K562 (cell line): Measurements from ENCODE around the gene THADA. TPM values are rescaled to one million over a fixed set of nuclear protein-coding genes. Genes with fewer than 3 reads are reported as not detected.

Source experiments
- ATAC-seq: fragments of 200-7000 bp; cut with Tn5 transposase; 3 replicates; pipeline ENCODE4 v1.9.1; 2020; ENCODE audit warnings: moderate library complexity
- BruUV-seq: library from RNA; stranded (reverse); fragments of 400-500 nt; replicated peaks from 2 replicates; lab custom pipeline; 2021; lab: Mats Ljungman, UMichigan
- CTCF ChIA-PET: fragments of 300-600 bp; formaldehyde crosslinking; extraction: SDS; loops from one replicate; lab custom pipeline; 2021; ENCODE audit warnings: low intra/inter-chr PET ratio; lab: Yijun Ruan, JAX
- POLR2A ChIA-PET: fragments of 300-600, 350-650 bp; sonication (Branson Sonifier 250); formaldehyde crosslinking; extraction: SDS; loops from one replicate; lab custom pipeline; 2021; ENCODE audit warnings: antibody characterized with exemption, inconsistent platforms; lab: Yijun Ruan, JAX
- DNase-seq, 4 experiments: peaks; one replicate each; pipeline versions ENCODE4 v3.0.0 to v3.0.0-alpha.2; 2011 to 2018; ENCODE audit warnings: low spot score in 3 of 4, mixed read lengths in 3 of 4; ENCODE audit errors: extremely low read depth in 1 of 4
- FAIRE-seq: peaks from 2 replicates; lab custom pipeline; 2011; peaks lifted over from hg19 to GRCh38; lab: Jason Lieb, UNC
- H2AFZ ChIP-seq: 2 replicates; pipeline ENCODE4 v1.6.0; 2011; ENCODE audit warnings: low read depth, low read length, control low read depth, inconsistent platforms
- H3K27ac ChIP-seq: fragments of 200-600 bp; 3 replicates; pipeline ENCODE4 v1.8.0; 2011; ENCODE audit warnings: low read depth, mild to moderate bottlenecking, control low read depth, inconsistent platforms, low read length, moderate library complexity, mixed read lengths; ENCODE audit errors: extremely low read depth
- H3K27me3 ChIP-seq, 2 experiments: fragments of 300-600 bp in 1 of 2; 2 replicates in 1 of 2; 3 replicates in 1 of 2; pipeline versions ENCODE4 v1.6.0 to v1.8.0; 2011; ENCODE audit warnings: inconsistent platforms in 2 of 2, low read length in 2 of 2, mild to moderate bottlenecking in 1 of 2, mixed read lengths in 1 of 2, moderate library complexity in 1 of 2; ENCODE audit not compliant: control insufficient read depth in 2 of 2, insufficient read depth in 2 of 2
- H3K36me3 ChIP-seq: fragments of 300-600 bp; 3 replicates; pipeline ENCODE4 v1.8.0; 2011; ENCODE audit warnings: mild to moderate bottlenecking, low read length, inconsistent platforms; ENCODE audit not compliant: control insufficient read depth, insufficient read depth
- H3K4me1 ChIP-seq, 2 experiments: fragments of 200-600 bp in 1 of 2; replicated peaks in 1 of 2; 2 replicates in 1 of 2; 3 replicates in 1 of 2; pipeline versions ENCODE4 v1.5.1 to v1.8.0; 2011; ENCODE audit warnings: inconsistent platforms in 2 of 2, low read length in 2 of 2, mild to moderate bottlenecking in 1 of 2, mixed read lengths in 1 of 2, moderate library complexity in 1 of 2; ENCODE audit not compliant: control insufficient read depth in 2 of 2, insufficient read depth in 2 of 2
- H3K4me2 ChIP-seq: 2 replicates; pipeline ENCODE4 v1.6.1; 2011; ENCODE audit warnings: low read length, control low read depth, inconsistent platforms, mixed read lengths; ENCODE audit not compliant: insufficient read depth
- H3K4me3 ChIP-seq: fragments of 200-600 bp; sonication (generic), shearing (Covaris generic); 2 replicates; pipeline ENCODE4 v1.5.1; 2016; ENCODE audit warnings: control low read depth, inconsistent platforms
- H3K79me2 ChIP-seq: fragments of 200-600 bp; 3 replicates; pipeline ENCODE4 v1.8.0; 2011; ENCODE audit warnings: low read length, inconsistent platforms; ENCODE audit not compliant: control insufficient read depth, insufficient read depth
- H3K9ac ChIP-seq, 2 experiments: 2 replicates each; pipeline versions ENCODE4 v1.6.0 to v1.6.1; 2011; ENCODE audit warnings: low read depth in 2 of 2, low read length in 2 of 2, control low read depth in 1 of 2, inconsistent platforms in 1 of 2, mild to moderate bottlenecking in 1 of 2, mixed read lengths in 1 of 2; ENCODE audit not compliant: insufficient read depth in 1 of 2
- H3K9me1 ChIP-seq: one replicate; pipeline ENCODE4 v1.6.0; 2011; ENCODE audit warnings: inconsistent platforms, mild to moderate bottlenecking, low read length, moderate library complexity; ENCODE audit not compliant: control insufficient read depth, insufficient read depth
- H3K9me3 ChIP-seq: replicated peaks from 2 replicates; pipeline ENCODE4 v1.5.1; 2011; ENCODE audit warnings: low read depth, low read length, inconsistent platforms; ENCODE audit not compliant: control insufficient read depth, insufficient read depth
- H4K20me1 ChIP-seq: replicated peaks from 2 replicates; pipeline ENCODE4 v1.6.1; 2011; ENCODE audit warnings: low read length, inconsistent platforms, mixed read lengths; ENCODE audit not compliant: control insufficient read depth, insufficient read depth
- DACH1 ChIP-seq: fragments of 450-650 bp; IDR thresholded peaks from 2 replicates; pipeline ENCODE4 v1.6.1; 2018; ENCODE audit not compliant: partially characterized antibody
- KLF10 ChIP-seq: fragments of 250-450 bp; sonication (Bioruptor Pico); IDR thresholded peaks from 2 replicates; pipeline ENCODE4 v1.6.1; 2021; ENCODE audit warnings: matching md5 sums
- MAZ ChIP-seq, 2 experiments: fragments of 450-650 bp in 1 of 2; sonication (generic) in 1 of 2; formaldehyde crosslinking; IDR thresholded peaks in 1 of 2; conservative IDR thresholded peaks in 1 of 2; 2 replicates each; pipeline versions ENCODE4 v1.4.0 to v1.5.0; 2020; ENCODE audit warnings: mild to moderate bottlenecking in 1 of 2, missing genetic modification reagents in 1 of 2
- PTTG1 ChIP-seq: fragments of 450-650 bp; IDR thresholded peaks from 2 replicates; pipeline ENCODE4 v1.6.1; 2016; ENCODE audit warnings: low read depth, mild to moderate bottlenecking, missing genetic modification characterization, missing compliant biosample characterization
- ZFP36 ChIP-seq: fragments of 150-350 bp; IDR thresholded peaks from 2 replicates; pipeline ENCODE4 v1.6.1; 2018; ENCODE audit warnings: low read length, low read depth; ENCODE audit not compliant: partially characterized antibody
- ZNF184 ChIP-seq: sonication (generic); formaldehyde crosslinking; IDR thresholded peaks from 2 replicates; pipeline ENCODE4 v1.5.0; 2020; ENCODE audit warnings: missing genetic modification reagents
- ZNF239 ChIP-seq: fragments of 250-450 bp; sonication (Bioruptor Pico); IDR thresholded peaks from 2 replicates; pipeline ENCODE4 v1.4.0; 2020; ENCODE audit warnings: mild to moderate bottlenecking
- ZNF280A ChIP-seq: fragments of 450-650 bp; IDR thresholded peaks from 2 replicates; pipeline ENCODE4 v1.6.1; 2018; ENCODE audit warnings: mild to moderate bottlenecking, low read depth; ENCODE audit not compliant: partially characterized antibody
- WGBS: fragments of 100-300 bp; shearing (Covaris generic); methylation state at CpG from one replicate; pipeline ENCODE4 v1.1.6; 2016; ENCODE audit warnings: low coverage, mixed read lengths; ENCODE audit not compliant: insufficient coverage; ENCODE audit errors: missing lambda C conversion rate; 5-methylcytosine and 5-hydroxymethylcytosine counted together
- in situ Hi-C: fragments of 300-500 bp; cut with MboI; formaldehyde crosslinking; loops from 4 replicates; pipeline ENCODE4 v1.15.0; 2018; ENCODE audit warnings: inconsistent platforms, mixed read lengths
- intact Hi-C: fragments of 100-400 bp; cut with micrococcal nuclease; formaldehyde crosslinking; loops from 2 replicates; pipeline ENCODE4 v1.14.2; 2022
- polyA plus RNA-seq, 8 experiments: library from polyadenylated mRNA; depleted of rRNA in 4 of 8; stranded (reverse) in 5 of 8; unstranded in 3 of 8; fragments of >200 nt; fragmentation: Nextera tagmentation in 2 of 8; fragmentation: Illumina TruSeq in 1 of 8; extraction: Ambion mirVana in 2 of 8; extraction: Trizol in 1 of 8; gene quantifications; 2 replicates each; pipeline versions ENCODE4 v1.2.1 to v1.2.3, GENCODE V29; 2011 to 2014; ENCODE audit warnings: inconsistent platforms in 1 of 8, missing spikeins in 1 of 8
- total RNA-seq, 7 experiments: library from RNA; depleted of rRNA in 6 of 7; stranded (reverse); fragments of >200 nt in 6 of 7; fragmentation: Illumina TruSeq in 2 of 7; extraction: Trizol in 2 of 7; gene quantifications; 2 replicates each; pipeline versions ENCODE4 v1.2.1 to v1.2.3, GENCODE V29; 2011 to 2021; ENCODE audit warnings: low replicate concordance in 1 of 7
- TF ChIP-seq, protein P1 (sequence below): IDR thresholded peaks from 2 replicates; pipeline ENCODE4 v1.6.1; 2016; ENCODE audit warnings: missing genetic modification characterization, missing compliant biosample characterization
- TF ChIP-seq, protein P2 (sequence below): fragments of 450-650 bp; IDR thresholded peaks from 2 replicates; pipeline ENCODE4 v1.6.1; 2016; ENCODE audit warnings: low read depth, mild to moderate bottlenecking, moderate library complexity
- TF ChIP-seq, protein P3 (sequence below): fragments of 200-400 bp; formaldehyde crosslinking; IDR thresholded peaks from 2 replicates; pipeline ENCODE4 v1.6.1; 2017; ENCODE audit warnings: mild to moderate bottlenecking, low read depth, low read length, moderate library complexity
- TF ChIP-seq, protein P4 (sequence below): fragments of 450-650 bp; IDR thresholded peaks from one replicate; pipeline ENCODE4 v1.6.1; 2018; ENCODE audit warnings: mild to moderate bottlenecking, moderate library complexity; ENCODE audit not compliant: partially characterized antibody

The THADA gene
- total and polyA plus RNA-seq, 9 of the 15 experiments (the other 6 are each of a cell fraction or from before 2014, with no cell fraction given) = 17.8 to 34.7 (median 31.9) TPM

- Histone ChIP-seq H3K4me1 (peaks cover 0 to 4% of the 10 kb centered on the region in 2 experiments; a peak in 1 of 5 replicates), H3K4me3 (no peak overlapping the region), H3K4me2 (no peak overlapping the region), H4K20me1 (no peaks in the 10 kb centered on the region), H3K27ac (no peak overlapping the region), H3K36me3 (peaks cover 17% of the 10 kb centered on the region), H3K9me3 (no peaks in the 10 kb centered on the region), H3K9ac (no peak overlapping the region), H3K79me2 (no peaks in the 10 kb centered on the region), H2AFZ (no peak overlapping the region), H3K9me1 (no peaks in the 10 kb centered on the region), H3K27me3 (no peaks in the 10 kb centered on the region)
- CTCF ChIA-PET = no interaction called here
- WGBS = 88% methylated on average over 3 of the region's 3 CpGs
- no peak for ATAC-seq
- POLR2A ChIA-PET = interaction anchor here (0.6 to 0.9 kb wide), 2 partner anchors 120 to 308 kb away, joined by 3 to 5 read pairs; no protein-coding TSS in a partner anchor
- DNase-seq = no peak
- in situ Hi-C loops (no loop called here), intact Hi-C loops (no loop called here)
- FAIRE-seq = no peak
- BruUV-seq = no TSS peak
- TF ChIP-seq ZNF184 (CRISPR knock-in tag) = no peak
- TF ChIP-seq, protein P1, sequence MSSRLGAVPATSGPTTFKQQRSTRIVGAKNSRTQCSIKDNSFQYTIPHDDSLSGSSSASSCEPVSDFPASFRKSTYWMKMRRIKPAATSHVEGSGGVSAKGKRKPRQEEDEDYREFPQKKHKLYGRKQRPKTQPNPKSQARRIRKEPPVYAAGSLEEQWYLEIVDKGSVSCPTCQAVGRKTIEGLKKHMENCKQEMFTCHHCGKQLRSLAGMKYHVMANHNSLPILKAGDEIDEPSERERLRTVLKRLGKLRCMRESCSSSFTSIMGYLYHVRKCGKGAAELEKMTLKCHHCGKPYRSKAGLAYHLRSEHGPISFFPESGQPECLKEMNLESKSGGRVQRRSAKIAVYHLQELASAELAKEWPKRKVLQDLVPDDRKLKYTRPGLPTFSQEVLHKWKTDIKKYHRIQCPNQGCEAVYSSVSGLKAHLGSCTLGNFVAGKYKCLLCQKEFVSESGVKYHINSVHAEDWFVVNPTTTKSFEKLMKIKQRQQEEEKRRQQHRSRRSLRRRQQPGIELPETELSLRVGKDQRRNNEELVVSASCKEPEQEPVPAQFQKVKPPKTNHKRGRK (tag) = no peak
- no peak for TF ChIP-seq DACH1
- no peak for TF ChIP-seq ZNF239 (CRISPR knock-in tag)
- TF ChIP-seq MAZ (CRISPR knock-in tag; conservative IDR thresholded peaks at IDR 0.05 in 1 of 2, IDR thresholded peaks at IDR 0.05 in 1 of 2) = no peak
- no peak for TF ChIP-seq KLF10 (CRISPR knock-in tag)
- no peak for TF ChIP-seq PTTG1 (tag)
- TF ChIP-seq, protein P2, sequence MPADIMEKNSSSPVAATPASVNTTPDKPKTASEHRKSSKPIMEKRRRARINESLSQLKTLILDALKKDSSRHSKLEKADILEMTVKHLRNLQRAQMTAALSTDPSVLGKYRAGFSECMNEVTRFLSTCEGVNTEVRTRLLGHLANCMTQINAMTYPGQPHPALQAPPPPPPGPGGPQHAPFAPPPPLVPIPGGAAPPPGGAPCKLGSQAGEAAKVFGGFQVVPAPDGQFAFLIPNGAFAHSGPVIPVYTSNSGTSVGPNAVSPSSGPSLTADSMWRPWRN = no peak
- TF ChIP-seq ZNF280A = no peak
- TF ChIP-seq, protein P3, sequence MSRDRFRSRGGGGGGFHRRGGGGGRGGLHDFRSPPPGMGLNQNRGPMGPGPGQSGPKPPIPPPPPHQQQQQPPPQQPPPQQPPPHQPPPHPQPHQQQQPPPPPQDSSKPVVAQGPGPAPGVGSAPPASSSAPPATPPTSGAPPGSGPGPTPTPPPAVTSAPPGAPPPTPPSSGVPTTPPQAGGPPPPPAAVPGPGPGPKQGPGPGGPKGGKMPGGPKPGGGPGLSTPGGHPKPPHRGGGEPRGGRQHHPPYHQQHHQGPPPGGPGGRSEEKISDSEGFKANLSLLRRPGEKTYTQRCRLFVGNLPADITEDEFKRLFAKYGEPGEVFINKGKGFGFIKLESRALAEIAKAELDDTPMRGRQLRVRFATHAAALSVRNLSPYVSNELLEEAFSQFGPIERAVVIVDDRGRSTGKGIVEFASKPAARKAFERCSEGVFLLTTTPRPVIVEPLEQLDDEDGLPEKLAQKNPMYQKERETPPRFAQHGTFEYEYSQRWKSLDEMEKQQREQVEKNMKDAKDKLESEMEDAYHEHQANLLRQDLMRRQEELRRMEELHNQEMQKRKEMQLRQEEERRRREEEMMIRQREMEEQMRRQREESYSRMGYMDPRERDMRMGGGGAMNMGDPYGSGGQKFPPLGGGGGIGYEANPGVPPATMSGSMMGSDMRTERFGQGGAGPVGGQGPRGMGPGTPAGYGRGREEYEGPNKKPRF = no peak
- no peak for TF ChIP-seq ZFP36
- TF ChIP-seq, protein P4, sequence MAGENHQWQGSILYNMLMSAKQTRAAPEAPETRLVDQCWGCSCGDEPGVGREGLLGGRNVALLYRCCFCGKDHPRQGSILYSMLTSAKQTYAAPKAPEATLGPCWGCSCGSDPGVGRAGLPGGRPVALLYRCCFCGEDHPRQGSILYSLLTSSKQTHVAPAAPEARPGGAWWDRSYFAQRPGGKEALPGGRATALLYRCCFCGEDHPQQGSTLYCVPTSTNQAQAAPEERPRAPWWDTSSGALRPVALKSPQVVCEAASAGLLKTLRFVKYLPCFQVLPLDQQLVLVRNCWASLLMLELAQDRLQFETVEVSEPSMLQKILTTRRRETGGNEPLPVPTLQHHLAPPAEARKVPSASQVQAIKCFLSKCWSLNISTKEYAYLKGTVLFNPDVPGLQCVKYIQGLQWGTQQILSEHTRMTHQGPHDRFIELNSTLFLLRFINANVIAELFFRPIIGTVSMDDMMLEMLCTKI = no peak
Measured at GRCh38 chr2:43534569-43534968, 61.3 kb downstream of the THADA start.
